Testis (tissue), 3 donors: Measurements from ENCODE around the gene UBE3C. TPM values are rescaled to one million over a fixed set of nuclear protein-coding genes. Genes with fewer than 3 reads are reported as not detected.

Experiments used
- DNase-seq: peaks from one replicate; pipeline ENCODE4 v3.0.0-alpha.2; 2019
- H3K27ac ChIP-seq, 2 donors: fragments of 200-600 bp; sonication (generic); one replicate each; pipeline ENCODE4 v1.5.1; 2019
- H3K27me3 ChIP-seq: fragments of 200-600 bp; sonication (generic); one replicate; pipeline ENCODE4 v1.5.1; 2019
- H3K36me3 ChIP-seq: fragments of 200-600 bp; sonication (generic); one replicate; pipeline ENCODE4 v1.5.1; 2017; ENCODE audit warnings: low read depth; ENCODE audit errors: missing control alignments
- H3K4me1 ChIP-seq: fragments of 200-600 bp; sonication (generic); one replicate; pipeline ENCODE4 v1.5.1; 2019
- H3K4me3 ChIP-seq, 2 donors: fragments of 200-600 bp; sonication (generic); one replicate each; pipeline ENCODE4 v1.5.1; 2017 to 2019
- H3K9me3 ChIP-seq: fragments of 200-600 bp; sonication (generic); one replicate; pipeline ENCODE4 v1.5.1; 2017
- POLR2A ChIP-seq: fragments of 450-650 bp; IDR thresholded peaks from one replicate; pipeline ENCODE4 v1.6.1; 2017; ENCODE audit warnings: antibody characterized with exemption, mild to moderate bottlenecking, moderate library complexity
- WGBS, 2 donors: methylation state at CpG; one replicate each; pipeline ENCODE4 v1.1.5; 2018; 5-methylcytosine and 5-hydroxymethylcytosine counted together
- intact Hi-C: fragments of 100-400 bp; cut with DNase I; formaldehyde crosslinking; loops from one replicate; pipeline ENCODE4 v1.15.1; 2023; ENCODE audit warnings: low total_unique reads
- polyA plus RNA-seq: library from polyadenylated mRNA; stranded (reverse); fragments of 350-450 nt; fragmentation: Illumina TruSeq; extraction: RNeasy Lipid Tissue Mini Kit (QIAGEN cat#74804); gene quantifications from one replicate; pipeline ENCODE4 v1.2.3, GENCODE V29; 2014; ENCODE audit warnings: low read depth, low replicate concordance; ENCODE audit not compliant: insufficient read depth
- total RNA-seq, 2 donors: library from RNA; depleted of rRNA; stranded (reverse); fragments of >200 nt; gene quantifications; one replicate each; pipeline ENCODE4 v1.2.3, GENCODE V29; 2016
- TF ChIP-seq, protein P1 (sequence below), 3 experiments: fragments of 450-650 bp in 2 of 3; fragments of 200-600 bp in 1 of 3; sonication (generic) in 1 of 3; IDR thresholded peaks; one replicate each; pipeline ENCODE4 v1.5.1; 2016 to 2019; ENCODE audit warnings: antibody characterized with exemption in 3 of 3, mild to moderate bottlenecking in 2 of 3, moderate library complexity in 1 of 3

The UBE3C gene
- total and polyA plus RNA-seq, 3 donors from 2014 or later: 69.4 to 95.9 (median 86.0) TPM

DNA sequence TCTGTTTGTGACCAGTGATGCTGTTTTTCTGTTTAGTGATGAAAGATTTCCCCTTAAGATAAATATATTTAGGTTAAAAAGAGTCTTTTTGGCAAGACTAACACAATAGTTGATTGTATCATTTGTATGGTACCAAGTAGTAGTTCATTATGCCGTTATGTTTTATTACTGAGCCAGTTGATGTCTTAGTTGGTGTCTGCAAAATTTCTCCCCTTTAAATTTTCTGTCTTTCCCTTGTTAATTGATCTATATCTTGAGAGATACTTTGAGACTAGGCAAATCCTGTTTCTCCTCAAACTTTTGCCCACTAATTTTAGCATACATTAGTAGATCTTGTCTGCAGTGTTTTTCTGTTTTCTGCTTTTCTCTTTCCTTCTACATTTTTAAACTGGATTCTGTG is 21.7 kb downstream of the UBE3C start:
- TF ChIP-seq POLR2A: no peak
- TF ChIP-seq, protein P1, sequence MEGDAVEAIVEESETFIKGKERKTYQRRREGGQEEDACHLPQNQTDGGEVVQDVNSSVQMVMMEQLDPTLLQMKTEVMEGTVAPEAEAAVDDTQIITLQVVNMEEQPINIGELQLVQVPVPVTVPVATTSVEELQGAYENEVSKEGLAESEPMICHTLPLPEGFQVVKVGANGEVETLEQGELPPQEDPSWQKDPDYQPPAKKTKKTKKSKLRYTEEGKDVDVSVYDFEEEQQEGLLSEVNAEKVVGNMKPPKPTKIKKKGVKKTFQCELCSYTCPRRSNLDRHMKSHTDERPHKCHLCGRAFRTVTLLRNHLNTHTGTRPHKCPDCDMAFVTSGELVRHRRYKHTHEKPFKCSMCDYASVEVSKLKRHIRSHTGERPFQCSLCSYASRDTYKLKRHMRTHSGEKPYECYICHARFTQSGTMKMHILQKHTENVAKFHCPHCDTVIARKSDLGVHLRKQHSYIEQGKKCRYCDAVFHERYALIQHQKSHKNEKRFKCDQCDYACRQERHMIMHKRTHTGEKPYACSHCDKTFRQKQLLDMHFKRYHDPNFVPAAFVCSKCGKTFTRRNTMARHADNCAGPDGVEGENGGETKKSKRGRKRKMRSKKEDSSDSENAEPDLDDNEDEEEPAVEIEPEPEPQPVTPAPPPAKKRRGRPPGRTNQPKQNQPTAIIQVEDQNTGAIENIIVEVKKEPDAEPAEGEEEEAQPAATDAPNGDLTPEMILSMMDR (IDR thresholded peaks at IDR 0.05): no peak
- WGBS, 2 donors: 81 to 94% methylated on average over 1 of the region's 1 CpG
- Histone ChIP-seq H3K4me1 (no peaks in the 10 kb centered on the region), H3K27ac (no peak overlapping the region), H3K27me3 (no peaks in the 10 kb centered on the region), H3K4me3 (no peak overlapping the region), H3K9me3 (no peaks in the 10 kb centered on the region), H3K36me3 (no peaks in the 10 kb centered on the region)
- no peak for DNase-seq
- intact Hi-C loops: no loop called here

DNA sequence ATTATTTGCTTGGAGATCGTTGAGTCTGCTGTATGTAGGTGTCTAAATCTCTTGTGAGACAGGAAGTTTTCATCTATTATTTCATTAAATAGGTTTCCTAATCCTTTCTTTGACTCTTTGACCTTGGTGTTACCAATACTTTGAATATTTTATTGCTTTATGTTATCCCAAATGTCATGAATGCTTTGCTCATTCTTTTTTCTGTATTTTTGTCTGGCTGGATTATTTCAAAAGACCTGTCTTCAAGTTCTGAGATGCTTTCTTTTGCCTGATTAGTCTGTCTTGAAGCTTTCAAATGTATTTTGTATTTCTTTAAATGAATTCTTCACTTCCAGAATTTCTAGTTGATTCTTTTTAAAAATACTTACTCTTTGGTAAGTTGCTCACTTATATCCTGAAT is 27.3 kb downstream of the UBE3C start:
- Histone ChIP-seq H3K9me3 (no peaks in the 10 kb centered on the region), H3K36me3 (no peaks in the 10 kb centered on the region), H3K4me3 (no peak overlapping the region), H3K27me3 (no peaks in the 10 kb centered on the region), H3K4me1 (no peaks in the 10 kb centered on the region), H3K27ac (no peak overlapping the region)
- intact Hi-C loops: no loop called here
- DNase-seq: no peak
- WGBS, 2 donors: 86 to 100% methylated on average over 1 of the region's 1 CpG
- TF ChIP-seq, protein P1 (IDR thresholded peaks at IDR 0.05): no peak
- no peak for TF ChIP-seq POLR2A

DNA sequence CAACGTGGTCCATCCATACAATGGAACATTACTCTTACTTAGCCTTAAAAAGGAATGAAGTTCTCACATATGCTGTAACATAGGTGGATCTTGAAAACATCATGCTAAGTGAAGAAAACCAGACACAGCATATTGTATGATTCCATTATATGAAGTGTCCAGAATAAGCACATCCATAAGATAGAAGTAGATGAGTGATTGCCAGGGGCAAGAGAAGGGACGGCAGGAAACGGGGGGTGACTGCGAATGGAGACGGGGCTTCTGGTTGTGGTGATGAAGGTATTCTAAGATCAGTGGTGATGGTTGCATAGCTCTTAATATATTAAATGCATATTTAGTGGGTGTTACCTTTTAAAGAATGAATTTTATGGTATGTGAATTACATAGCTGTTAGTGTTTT is 29.8 kb downstream of the UBE3C start:
- no peak for DNase-seq
- intact Hi-C loops: no loop called here
- 93 to 94% methylated on average over 5 of the region's 5 CpGs for WGBS, 2 donors
- Histone ChIP-seq H3K9me3 (no peaks in the 10 kb centered on the region), H3K4me1 (no peaks in the 10 kb centered on the region), H3K36me3 (no peaks in the 10 kb centered on the region), H3K4me3 (no peak overlapping the region), H3K27me3 (no peaks in the 10 kb centered on the region), H3K27ac (no peak overlapping the region)
- no peak for TF ChIP-seq POLR2A
- TF ChIP-seq, protein P1 (IDR thresholded peaks at IDR 0.05): no peak

DNA sequence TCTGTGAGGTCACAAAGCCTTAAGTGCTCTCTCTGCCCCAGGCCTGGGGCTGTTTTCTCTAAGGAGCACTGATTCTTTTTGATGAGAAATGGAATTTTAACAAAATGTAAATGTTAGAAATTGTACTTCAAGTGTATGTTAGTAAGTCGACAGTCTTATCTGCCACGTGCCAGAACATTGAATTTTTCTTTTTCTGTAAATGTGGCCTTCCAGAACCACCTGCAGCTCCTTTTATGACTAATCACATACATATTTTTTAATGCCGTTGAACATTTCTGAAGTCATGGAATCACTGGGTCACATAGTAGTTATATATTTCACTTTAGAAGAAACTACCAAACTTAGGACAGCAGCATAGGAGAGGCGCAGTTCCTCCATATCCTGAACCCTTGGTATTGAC is 38.0 kb downstream of the UBE3C start:
- WGBS, 2 donors: 95 to 97% methylated on average over 4 of the region's 4 CpGs
- H3K4me1 ChIP-seq: no peaks in the 10 kb centered on the region
- TF ChIP-seq, protein P1 (IDR thresholded peaks at IDR 0.05): no peak
- TF ChIP-seq POLR2A: no peak
- H3K27me3 ChIP-seq: no peaks in the 10 kb centered on the region
- intact Hi-C loops: no loop called here
- no peaks in the 10 kb centered on the region for H3K9me3 ChIP-seq
- DNase-seq: no peak
- no peak overlapping the region for H3K4me3 ChIP-seq
- H3K27ac ChIP-seq: no peak overlapping the region
- H3K36me3 ChIP-seq: no peaks in the 10 kb centered on the region

DNA sequence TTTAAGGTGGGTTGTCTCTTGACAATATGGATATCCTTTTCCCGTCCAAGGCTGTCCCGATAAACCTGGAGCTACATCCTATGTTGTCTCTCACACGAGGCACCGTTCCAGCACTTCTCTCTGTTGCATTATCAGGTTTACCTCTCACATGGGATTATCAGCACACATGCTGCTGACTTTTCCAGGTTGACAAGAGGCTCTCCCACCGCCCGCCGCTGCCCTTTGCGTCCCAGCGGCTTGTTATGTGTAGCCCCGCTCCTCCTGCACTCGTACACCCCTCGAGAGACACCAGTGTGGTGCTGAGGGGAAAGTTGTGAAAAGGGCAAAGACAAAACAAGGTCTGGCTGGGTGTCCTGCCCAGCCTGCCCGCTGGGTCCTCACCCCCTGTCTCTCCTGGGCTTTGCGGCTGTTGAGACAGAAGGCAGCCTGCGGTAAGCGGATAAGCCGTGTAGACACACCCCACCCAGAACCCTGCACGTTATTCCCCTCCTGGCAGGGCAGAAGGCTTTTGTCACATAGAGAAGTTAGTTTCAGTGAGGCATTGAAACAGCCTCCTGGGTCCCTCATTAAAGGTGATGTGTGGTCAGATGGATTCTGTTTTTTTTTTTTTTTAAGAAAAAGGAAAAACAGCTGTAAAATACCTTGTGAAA is 38.7 kb downstream of the UBE3C start:
- Histone ChIP-seq H3K4me3 (no peak overlapping the region), H3K36me3 (no peaks in the 10 kb centered on the region), H3K27me3 (no peaks in the 10 kb centered on the region), H3K27ac (no peak overlapping the region), H3K9me3 (no peaks in the 10 kb centered on the region), H3K4me1 (no peaks in the 10 kb centered on the region)
- intact Hi-C loops: no loop called here
- WGBS, 2 donors: 86 to 91% methylated on average over 17 to 18 of the region's 18 CpGs
- TF ChIP-seq, protein P1 (IDR thresholded peaks at IDR 0.05): no peak
- no peak for TF ChIP-seq POLR2A
- DNase-seq: no peak
